ENCODE data around the gene CPNE8.

CPNE8 gene

GRCh38 chr12:38664661-38665269, 240.6 kb downstream of the CPNE8 start:
- Histone ChIP-seq H3F3A (ENCODE audit: insufficient read depth, low read length) (peaks cover 15% of the 10 kb centered on the region), H3K4me3 (ENCODE audit: low read length) (no peak overlapping the region), H4K20me1 (ENCODE audit: insufficient read depth, low read length) (no peaks in the 10 kb centered on the region), H2AFZ (ENCODE audit: low read length) (no peak overlapping the region), H3K9me2 (replicated peaks; ENCODE audit: insufficient read depth, low read length) (no peaks in the 10 kb centered on the region), H3K9me3 (replicated peaks; ENCODE audit: insufficient read depth, low read length) (no peaks in the 10 kb centered on the region), H3K27ac (ENCODE audit: low read length) (no peak overlapping the region), H3K79me2 (ENCODE audit: low read length) (no peaks in the 10 kb centered on the region), H3K4me1 (ENCODE audit: low read length) (peaks cover 19% of the 10 kb centered on the region), H3K27me3 (replicated peaks; ENCODE audit: insufficient read depth, low read length) (no peaks in the 10 kb centered on the region), H3K36me3 (replicated peaks; ENCODE audit: insufficient read depth, low read length) (no peaks in the 10 kb centered on the region; the same call in 1 of the 2 replicates), H3K9ac (ENCODE audit: low read length) (no peak overlapping the region), H3K4me2 (ENCODE audit: low read depth, low read length) (no peak overlapping the region)
- DNase-seq: peak; percentile 50
- peak; percentile 74 for TF ChIP-seq CTCF (IDR thresholded peaks at IDR 0.05; ENCODE audit: low read length)
- no peak for TF ChIP-seq EZH2 (optimal IDR thresholded peaks at IDR 0.05; ENCODE audit: low read depth, low read length)

GRCh38 chr12:38662829-38663228, 242.6 kb downstream of the CPNE8 start:
- no peaks in the 10 kb centered on the region for H3K79me2 ChIP-seq (ENCODE audit: low read length)
- H2AFZ ChIP-seq (ENCODE audit: low read length): no peak overlapping the region
- H3K9me3 ChIP-seq (replicated peaks; ENCODE audit: insufficient read depth, low read length): no peaks in the 10 kb centered on the region
- peaks cover 15% of the 10 kb centered on the region for H3F3A ChIP-seq (ENCODE audit: insufficient read depth, low read length)
- no peak overlapping the region for H3K9ac ChIP-seq (ENCODE audit: low read length)
- no peaks in the 10 kb centered on the region; the same call in 1 of the 2 replicates for H3K36me3 ChIP-seq (replicated peaks; ENCODE audit: insufficient read depth, low read length)
- no peaks in the 10 kb centered on the region for H3K27me3 ChIP-seq (replicated peaks; ENCODE audit: insufficient read depth, low read length)
- TF ChIP-seq EZH2phosphoT487 (IDR thresholded peaks at IDR 0.05; ENCODE audit: low read length) (no peak), EZH2 (optimal IDR thresholded peaks at IDR 0.05; ENCODE audit: low read depth, low read length) (no peak), CTCF (IDR thresholded peaks at IDR 0.05; ENCODE audit: low read length) (no peak)
- peak; percentile 41 for DNase-seq
- no peaks in the 10 kb centered on the region for H3K9me2 ChIP-seq (replicated peaks; ENCODE audit: insufficient read depth, low read length)
- peak overlapping the region; percentile 34 for H3K4me2 ChIP-seq (ENCODE audit: low read depth, low read length)
- H3K27ac ChIP-seq (ENCODE audit: low read length): peak overlapping the region; percentile 69; the same call in 1 of the 2 replicates
- peaks cover 19% of the 10 kb centered on the region for H3K4me1 ChIP-seq (ENCODE audit: low read length)
- H3K4me3 ChIP-seq (ENCODE audit: low read length): peak overlapping the region; percentile 13; the same call in 1 of the 2 replicates
- H4K20me1 ChIP-seq (ENCODE audit: insufficient read depth, low read length): no peaks in the 10 kb centered on the region

- Histone ChIP-seq H3K27ac (ENCODE audit: low read length) (no peak overlapping the region), H3K27me3 (replicated peaks; ENCODE audit: insufficient read depth, low read length) (no peaks in the 10 kb centered on the region), H3K4me1 (ENCODE audit: low read length) (0 out of 2 replicates have a peak, but pooled peaks cover 3% of the 10 kb centered on the region), H3K9ac (ENCODE audit: low read length) (no peak overlapping the region), H3K36me3 (replicated peaks; ENCODE audit: insufficient read depth, low read length) (no peaks in the 10 kb centered on the region), H3K4me3 (ENCODE audit: low read length) (no peak overlapping the region), H2AFZ (ENCODE audit: low read length) (no peak overlapping the region), H3K9me3 (replicated peaks; ENCODE audit: insufficient read depth, low read length) (no peaks in the 10 kb centered on the region), H3K9me2 (replicated peaks; ENCODE audit: insufficient read depth, low read length) (no peaks in the 10 kb centered on the region), H3K4me2 (ENCODE audit: low read depth, low read length) (no peak overlapping the region), H4K20me1 (ENCODE audit: insufficient read depth, low read length) (no peaks in the 10 kb centered on the region), H3K79me2 (ENCODE audit: low read length) (no peaks in the 10 kb centered on the region), H3F3A (ENCODE audit: insufficient read depth, low read length) (no peaks in the 10 kb centered on the region; the same call in 1 of the 2 replicates)
- no peak for TF ChIP-seq EZH2phosphoT487 (IDR thresholded peaks at IDR 0.05; ENCODE audit: low read length)
- TF ChIP-seq EZH2 (optimal IDR thresholded peaks at IDR 0.05; ENCODE audit: low read depth, low read length): no peak
- TF ChIP-seq CTCF (IDR thresholded peaks at IDR 0.05; ENCODE audit: low read length): no peak
- DNase-seq: peak; percentile 58
Observed at GRCh38 chr12:38653650-38654049, 251.7 kb downstream of the CPNE8 start.
